ENCODE data around the gene PPT2. TPM values are rescaled to one million over a fixed set of nuclear protein-coding genes. Genes with fewer than 3 reads are reported as not detected.

The PPT2 gene
- total and polyA plus RNA-seq, 2 experiments from 2014 or later: 27.2 to 34.3 TPM

DNA sequence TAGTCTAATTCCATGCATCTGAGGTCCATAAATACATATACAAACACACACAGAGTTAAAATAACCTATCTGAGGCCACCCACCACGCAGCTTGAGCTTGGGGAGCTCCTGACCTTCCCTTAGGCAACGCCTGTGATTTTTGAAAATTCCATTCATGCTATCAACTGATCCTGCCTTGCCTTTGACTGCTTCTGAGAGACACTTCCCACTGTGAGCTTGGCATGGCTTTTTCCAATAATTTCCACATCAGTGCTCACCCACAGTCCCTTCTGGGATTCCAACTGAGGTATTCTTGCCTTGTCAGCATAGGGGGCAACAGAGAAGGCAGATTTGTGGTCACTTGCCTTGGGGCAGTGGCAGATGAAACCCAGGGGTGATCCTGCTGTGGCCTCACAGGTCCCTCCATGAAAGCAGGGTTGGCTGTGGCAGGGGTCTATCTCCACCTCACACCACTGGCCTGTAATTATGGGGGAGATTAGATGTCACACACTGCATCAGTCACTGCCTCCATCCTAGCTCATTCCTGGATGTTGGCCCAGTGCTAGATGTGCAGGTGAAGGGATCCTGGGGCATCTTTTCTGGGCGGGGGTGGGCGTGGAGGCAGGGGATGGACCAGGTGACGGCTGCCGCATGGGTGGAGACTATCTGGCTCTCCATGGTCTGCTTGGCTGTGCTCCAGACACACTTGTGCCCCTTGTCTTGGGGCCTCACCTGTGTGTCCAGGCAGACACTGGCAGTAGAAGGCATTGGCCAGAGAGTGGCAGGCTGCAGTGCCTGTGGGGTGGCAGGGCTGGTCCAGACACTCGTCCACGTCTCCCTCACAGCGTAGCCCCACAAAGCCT lies 49.7 kb downstream of the PPT2 start:
- DNase-seq (ENCODE audit: low spot score): no peak
- WGBS (ENCODE audit: low lambda C conversion rate, missing lambda C conversion rate): 83% methylated on average over 9 of the region's 9 CpGs

DNA sequence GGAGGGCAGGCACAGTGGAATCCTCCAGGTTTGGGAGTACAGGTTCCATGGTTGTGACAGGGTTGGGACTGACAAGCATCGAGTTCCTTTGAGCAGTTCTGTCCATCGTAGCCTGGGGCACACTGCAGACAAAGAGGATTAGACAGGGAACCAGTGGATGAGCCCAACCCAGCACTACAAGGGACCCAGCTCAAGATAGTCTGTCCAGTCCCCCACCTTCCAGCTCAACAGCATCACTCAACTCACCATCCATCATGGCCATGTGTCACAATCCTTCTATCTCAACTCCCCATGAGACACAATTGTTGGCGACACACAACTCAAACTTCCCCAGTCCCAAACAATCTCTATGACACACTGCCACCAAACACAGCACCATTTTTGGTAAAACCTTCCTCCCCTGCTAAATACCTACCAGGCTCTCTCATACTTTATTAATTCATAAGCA lies 50.4 kb downstream of the PPT2 start:
- Histone ChIP-seq H3K4me2 (no peak overlapping the region), H2AFZ (no peak overlapping the region), H3K4me3 (no peak overlapping the region), H3K79me2 (no peaks in the 10 kb centered on the region), H3K9me2 (replicated peaks; ENCODE audit: insufficient read depth) (no peaks in the 10 kb centered on the region), H3K4me1 (ENCODE audit: insufficient read depth) (no peaks in the 10 kb centered on the region), H3K36me3 (replicated peaks; ENCODE audit: insufficient read depth, low read depth) (no peaks in the 10 kb centered on the region), H3K9me3 (ENCODE audit: low read depth) (no peaks in the 10 kb centered on the region), H4K20me1 (ENCODE audit: insufficient read depth, poor library complexity, severe bottlenecking) (no peaks in the 10 kb centered on the region), H3K27me3 (no peaks in the 10 kb centered on the region), H3K27ac (no peak overlapping the region)
- 89% methylated on average over 3 of the region's 3 CpGs for WGBS (ENCODE audit: low lambda C conversion rate, missing lambda C conversion rate)
- no peak for DNase-seq (ENCODE audit: low spot score)
- TF ChIP-seq EZH2 (IDR thresholded peaks at IDR 0.05; ENCODE audit: borderline replicate concordance): no peak
- TF ChIP-seq, protein P1, sequence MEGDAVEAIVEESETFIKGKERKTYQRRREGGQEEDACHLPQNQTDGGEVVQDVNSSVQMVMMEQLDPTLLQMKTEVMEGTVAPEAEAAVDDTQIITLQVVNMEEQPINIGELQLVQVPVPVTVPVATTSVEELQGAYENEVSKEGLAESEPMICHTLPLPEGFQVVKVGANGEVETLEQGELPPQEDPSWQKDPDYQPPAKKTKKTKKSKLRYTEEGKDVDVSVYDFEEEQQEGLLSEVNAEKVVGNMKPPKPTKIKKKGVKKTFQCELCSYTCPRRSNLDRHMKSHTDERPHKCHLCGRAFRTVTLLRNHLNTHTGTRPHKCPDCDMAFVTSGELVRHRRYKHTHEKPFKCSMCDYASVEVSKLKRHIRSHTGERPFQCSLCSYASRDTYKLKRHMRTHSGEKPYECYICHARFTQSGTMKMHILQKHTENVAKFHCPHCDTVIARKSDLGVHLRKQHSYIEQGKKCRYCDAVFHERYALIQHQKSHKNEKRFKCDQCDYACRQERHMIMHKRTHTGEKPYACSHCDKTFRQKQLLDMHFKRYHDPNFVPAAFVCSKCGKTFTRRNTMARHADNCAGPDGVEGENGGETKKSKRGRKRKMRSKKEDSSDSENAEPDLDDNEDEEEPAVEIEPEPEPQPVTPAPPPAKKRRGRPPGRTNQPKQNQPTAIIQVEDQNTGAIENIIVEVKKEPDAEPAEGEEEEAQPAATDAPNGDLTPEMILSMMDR (IDR thresholded peaks at IDR 0.05; ENCODE audit: poor library complexity): no peak
- no peak for TF ChIP-seq EZH2phosphoT487 (IDR thresholded peaks at IDR 0.05; ENCODE audit: low read depth, severe bottlenecking, unreplicated experiment)

More for the DNA sequence above, 49.7 kb downstream of the PPT2 start:
- no peaks in the 10 kb centered on the region for H3K27me3 ChIP-seq
- no peak overlapping the region for H3K4me3 ChIP-seq
- no peak overlapping the region for H3K4me2 ChIP-seq
- H3K27ac ChIP-seq: no peak overlapping the region
- no peak overlapping the region for H2AFZ ChIP-seq
- TF ChIP-seq EZH2phosphoT487 (IDR thresholded peaks at IDR 0.05; ENCODE audit: low read depth, severe bottlenecking, unreplicated experiment): no peak
- no peak for TF ChIP-seq EZH2 (IDR thresholded peaks at IDR 0.05; ENCODE audit: borderline replicate concordance)
- TF ChIP-seq, protein P1 (IDR thresholded peaks at IDR 0.05; ENCODE audit: poor library complexity): no peak
- H3K4me1 ChIP-seq (ENCODE audit: insufficient read depth): no peaks in the 10 kb centered on the region
- no peaks in the 10 kb centered on the region for H3K36me3 ChIP-seq (replicated peaks; ENCODE audit: insufficient read depth, low read depth)
- no peaks in the 10 kb centered on the region for H3K79me2 ChIP-seq
- no peaks in the 10 kb centered on the region for H3K9me2 ChIP-seq (replicated peaks; ENCODE audit: insufficient read depth)
- H3K9me3 ChIP-seq (ENCODE audit: low read depth): no peaks in the 10 kb centered on the region
- no peaks in the 10 kb centered on the region for H4K20me1 ChIP-seq (ENCODE audit: insufficient read depth, poor library complexity, severe bottlenecking)

DNA sequence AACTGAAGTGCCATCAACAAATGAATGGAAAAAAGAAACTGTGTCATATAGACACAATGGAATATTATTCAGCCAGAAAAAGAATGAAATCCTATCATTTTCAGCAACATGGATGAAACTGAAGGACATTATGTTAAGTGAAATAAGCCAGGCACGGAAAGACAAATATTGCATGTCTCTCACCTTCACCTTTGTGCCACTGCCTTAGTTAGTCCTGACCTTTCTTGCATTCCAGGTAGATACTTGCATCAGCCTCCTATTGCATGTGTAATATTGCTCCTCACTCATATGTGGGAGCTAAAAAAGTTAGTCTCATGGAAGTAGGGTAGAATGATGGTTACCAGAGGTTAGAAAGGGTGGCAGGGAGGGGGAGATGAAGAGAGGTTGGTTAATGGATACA lies 55.1 kb downstream of the PPT2 start:
- Histone ChIP-seq H4K20me1 (ENCODE audit: insufficient read depth, poor library complexity, severe bottlenecking) (no peaks in the 10 kb centered on the region), H3K27ac (no peak overlapping the region), H3K79me2 (no peaks in the 10 kb centered on the region), H2AFZ (no peak overlapping the region), H3K9me3 (ENCODE audit: low read depth) (no peaks in the 10 kb centered on the region), H3K27me3 (no peaks in the 10 kb centered on the region), H3K4me3 (no peak overlapping the region), H3K36me3 (replicated peaks; ENCODE audit: insufficient read depth, low read depth) (no peaks in the 10 kb centered on the region), H3K4me1 (ENCODE audit: insufficient read depth) (no peaks in the 10 kb centered on the region), H3K4me2 (no peak overlapping the region), H3K9me2 (replicated peaks; ENCODE audit: insufficient read depth) (no peaks in the 10 kb centered on the region)
- whole genome bisulfite sequencing (ENCODE audit: low lambda C conversion rate, missing lambda C conversion rate): 54% methylated on average over 1 of the region's 1 CpG
- DNase-seq (ENCODE audit: low spot score): no peak
- TF ChIP-seq, protein P1 (IDR thresholded peaks at IDR 0.05; ENCODE audit: poor library complexity): no peak
- TF ChIP-seq EZH2phosphoT487 (IDR thresholded peaks at IDR 0.05; ENCODE audit: low read depth, severe bottlenecking, unreplicated experiment) (no peak), EZH2 (IDR thresholded peaks at IDR 0.05; ENCODE audit: borderline replicate concordance) (no peak)
